Activated CD4-positive, alpha-beta T cell treated with anti-CD3 and anti-CD28 coated beads, Interleukin-2, Interleukin-4, amounts not matched to agents 100 ng/mL and 50 ng/mL, durations not matched to agents 16 hours and 8 hours (primary cell): ENCODE measurements around the gene KRTDAP.
"Not testable (repeated sequence)": the region's sequence is repeated elsewhere in the genome, so short reads cannot be mapped to it uniquely, and the experiment has no call there.

Source experiments
- DNase-seq: peaks from one replicate; pipeline ENCODE4 v3.0.0-alpha.2; 2020; ENCODE audit warnings: low spot score

Gene KRTDAP

GRCh38 chr19:35484252-35485036 is 5.8 kb downstream of the KRTDAP start:
- DNase-seq: no peak

DNA sequence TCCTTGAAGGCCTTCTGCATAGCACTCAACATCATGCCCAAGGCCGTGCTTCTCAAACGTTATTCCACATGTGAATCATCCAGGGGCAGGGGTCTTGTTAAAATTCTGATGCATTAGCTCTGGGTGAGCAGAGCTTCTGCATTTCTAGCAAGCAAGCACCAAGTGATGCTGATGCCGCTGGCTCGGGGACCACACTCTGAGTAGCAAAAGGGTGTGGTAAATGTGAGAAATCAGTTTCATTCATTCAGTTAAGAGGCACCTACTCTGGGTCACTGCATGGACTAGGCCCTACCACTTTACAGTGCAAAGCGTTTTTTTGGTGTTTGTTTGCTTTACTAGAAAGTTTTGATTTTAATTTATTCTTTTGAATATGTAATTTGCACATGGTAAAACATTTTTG is 7.2 kb downstream of the KRTDAP start:
- DNase-seq: no peak

GRCh38 chr19:35478794-35479677 is 11.2 kb downstream of the KRTDAP start:
- DNase-seq: no peak

DNA sequence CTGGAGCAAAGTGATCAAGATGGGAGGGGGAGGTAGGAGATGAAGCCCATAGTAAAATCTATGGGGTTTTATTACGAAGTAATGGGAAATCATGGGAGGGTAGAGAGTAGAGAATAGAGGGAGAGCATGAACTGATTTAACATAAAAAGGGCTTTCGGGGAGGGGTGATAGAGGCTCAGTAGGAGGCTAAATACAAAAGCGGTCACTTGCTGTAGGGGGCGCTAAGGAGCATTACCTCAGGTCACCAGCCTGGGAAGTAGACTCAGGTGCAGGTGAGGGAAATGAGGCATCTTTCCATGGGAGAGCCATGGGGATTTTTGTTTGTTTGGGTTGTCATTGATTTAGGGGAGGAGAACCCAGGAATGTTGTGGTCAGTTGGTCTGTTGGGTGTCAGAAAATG is 14.1 kb downstream of the KRTDAP start:
- DNase-seq: no peak

GRCh38 chr19:35474594-35474993 is 15.7 kb downstream of the KRTDAP start:
- DNase-seq: not testable (repeated sequence)

GRCh38 chr19:35474104-35474503 is 16.2 kb downstream of the KRTDAP start:
- DNase-seq: no peak

- DNase-seq: no peak
Observed at GRCh38 chr19:35471946-35472345, 18.3 kb downstream of the KRTDAP start.

DNA sequence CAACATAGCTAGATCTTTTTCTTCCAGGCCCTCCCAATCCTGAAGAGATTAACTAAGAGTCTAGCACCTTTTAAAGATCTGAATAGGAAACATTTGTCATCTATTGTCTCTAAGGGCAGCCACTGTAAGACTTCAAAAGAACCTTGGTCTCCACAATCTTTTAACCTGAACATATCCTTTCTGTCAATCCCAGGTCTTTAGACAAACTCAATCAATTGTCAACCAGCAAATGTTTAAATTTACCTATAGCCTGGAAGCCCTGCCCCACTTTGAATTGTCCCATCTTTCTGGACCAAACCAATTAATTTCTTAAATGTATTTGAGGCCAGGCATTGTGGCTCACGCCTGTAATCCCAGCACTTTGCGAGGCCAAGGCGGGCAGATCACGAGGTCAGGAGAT is 19.2 kb downstream of the KRTDAP start:
- not testable (repeated sequence) for DNase-seq

DNA sequence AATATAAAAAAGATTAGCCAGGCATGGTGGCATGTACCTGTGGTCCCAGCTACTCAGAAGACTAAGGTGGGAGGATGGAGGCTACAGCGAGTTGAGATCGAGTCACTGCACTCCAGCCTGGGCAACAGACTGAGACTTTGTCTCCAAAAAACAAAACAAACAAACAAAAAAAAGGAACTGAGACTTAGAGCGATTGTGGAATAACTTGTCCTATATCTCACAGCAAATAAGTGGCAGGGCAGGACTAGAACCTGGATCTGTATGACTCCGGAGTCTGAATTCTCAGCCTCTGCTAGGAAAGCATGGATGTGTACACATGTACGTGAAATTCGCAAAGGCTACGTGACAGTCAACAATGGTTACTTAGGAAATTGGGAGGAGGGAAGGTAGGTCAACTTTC is 20.1 kb downstream of the KRTDAP start:
- no peak for DNase-seq

DNA sequence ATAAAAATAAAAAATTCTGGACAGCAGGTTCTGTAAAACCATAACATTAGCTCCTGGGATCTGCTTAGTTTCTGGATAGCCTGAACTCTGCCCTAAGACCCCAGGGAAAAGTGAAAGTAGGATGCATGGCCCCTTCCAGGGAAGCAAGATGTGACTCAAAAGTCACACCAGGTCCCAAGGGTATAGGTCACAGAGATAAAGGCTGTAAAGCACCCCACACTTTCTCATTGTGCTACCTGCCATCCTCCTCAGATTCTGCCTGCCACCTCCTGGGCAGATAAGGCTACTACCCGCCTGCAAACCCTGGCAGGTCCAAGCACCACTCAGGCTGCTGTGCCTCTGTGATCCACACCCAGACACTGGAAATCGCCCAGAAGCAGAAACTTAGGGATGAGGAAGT is 21.6 kb downstream of the KRTDAP start:
- DNase-seq: peak; percentile 49

GRCh38 chr19:35466259-35466658 is 24.0 kb downstream of the KRTDAP start:
- DNase-seq: no peak

DNA sequence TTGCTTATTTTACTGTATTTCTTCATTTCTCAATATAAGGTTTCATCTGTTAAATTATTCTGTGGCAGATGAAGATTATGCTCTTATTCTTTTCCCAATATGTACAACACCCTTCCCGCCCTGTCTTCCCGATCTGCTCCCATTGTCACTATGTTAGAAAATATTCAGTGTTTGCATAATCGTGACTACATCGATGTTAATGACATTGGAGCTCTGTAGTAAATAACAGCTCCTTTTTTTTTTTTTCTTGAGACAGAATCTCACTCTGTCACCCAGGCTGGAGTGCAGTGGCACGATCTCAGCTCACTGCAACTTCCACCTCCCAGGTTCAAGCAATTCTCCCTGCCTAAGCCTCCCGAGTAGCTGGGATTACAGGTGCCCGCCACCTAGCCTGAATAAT is 27.3 kb downstream of the KRTDAP start:
- not testable (repeated sequence) for DNase-seq

- DNase-seq: peak; percentile 68
Observed at GRCh38 chr19:35462476-35462953, 27.7 kb downstream of the KRTDAP start.

DNA sequence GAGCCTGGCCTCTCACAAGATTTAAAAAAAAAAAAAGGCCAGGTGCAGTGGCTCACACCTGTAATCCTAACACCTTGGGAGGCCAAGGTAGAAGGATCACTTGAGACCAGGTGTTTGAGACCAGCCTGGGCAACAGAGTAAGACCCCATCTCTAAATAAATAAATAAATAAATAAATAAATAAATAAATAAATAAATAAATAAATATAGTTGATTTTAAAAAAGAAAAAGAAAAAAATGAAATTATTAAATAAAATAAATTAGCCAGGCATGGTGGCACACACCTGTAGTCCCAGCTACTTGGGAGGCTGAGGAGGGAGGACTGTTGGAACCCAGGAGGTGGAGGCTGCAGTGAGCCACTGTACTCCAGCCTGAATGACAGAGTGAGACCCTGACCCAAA is 28.5 kb downstream of the KRTDAP start:
- not testable (repeated sequence) for DNase-seq

DNA sequence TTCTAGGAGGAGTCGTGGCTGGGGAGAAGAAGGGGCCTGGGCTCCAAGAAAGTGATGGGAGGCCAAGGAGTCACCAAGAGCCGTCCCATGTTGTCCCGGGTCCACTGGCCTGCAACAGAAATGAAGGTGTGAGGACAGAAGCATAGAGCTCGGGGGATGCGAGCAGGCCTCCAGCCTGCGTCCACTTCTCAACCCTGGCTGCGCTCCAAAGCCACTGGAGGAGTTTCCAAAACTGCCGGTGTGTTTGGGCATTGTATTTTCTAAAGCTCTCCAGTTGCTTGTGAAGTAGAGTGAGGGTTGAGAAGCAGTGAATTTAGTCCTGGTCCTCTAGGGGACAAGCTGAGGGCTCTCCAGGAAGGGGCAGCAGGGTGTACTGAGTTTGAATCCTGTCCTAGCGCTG is 29.2 kb downstream of the KRTDAP start:
- DNase-seq: no peak

- DNase-seq: no peak
Observed at GRCh38 chr19:35460608-35461007, 29.7 kb downstream of the KRTDAP start.

DNA sequence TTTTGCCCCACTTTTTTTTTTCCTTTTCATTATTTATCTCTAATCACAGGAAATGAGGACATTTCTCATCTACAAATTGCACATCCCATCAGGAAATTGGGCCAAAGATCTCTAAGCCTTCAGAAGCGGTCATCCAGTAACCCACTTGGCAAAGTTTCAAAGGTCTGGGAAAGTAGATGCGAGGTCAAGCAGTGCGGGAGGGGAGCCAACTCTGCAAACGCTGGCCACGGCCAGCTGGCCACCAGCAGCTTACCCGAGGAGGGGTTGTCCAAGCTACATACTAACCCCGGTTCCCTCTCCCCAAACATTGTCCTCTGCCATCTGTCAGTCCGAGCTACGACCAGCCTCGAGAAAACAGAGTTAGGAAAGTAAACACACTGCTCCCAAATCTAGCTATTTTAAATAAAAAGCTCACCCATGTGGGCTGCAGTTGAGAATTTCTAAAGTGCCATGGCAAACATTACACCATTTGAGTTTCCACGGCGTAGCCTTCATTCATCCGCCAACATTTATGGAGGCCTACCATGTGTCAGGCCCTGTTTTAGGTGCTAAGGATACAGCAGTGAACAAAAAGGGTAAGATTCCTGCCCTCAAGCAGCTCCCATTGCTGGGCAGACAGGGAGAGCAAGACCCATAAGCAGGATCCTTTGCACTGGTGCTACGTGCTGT is 30.7 kb downstream of the KRTDAP start:
- DNase-seq: no peak

- DNase-seq: no peak
Observed at GRCh38 chr19:35458731-35459391, 31.4 kb downstream of the KRTDAP start.

GRCh38 chr19:35458192-35458591 is 32.1 kb downstream of the KRTDAP start:
- no peak for DNase-seq

DNA sequence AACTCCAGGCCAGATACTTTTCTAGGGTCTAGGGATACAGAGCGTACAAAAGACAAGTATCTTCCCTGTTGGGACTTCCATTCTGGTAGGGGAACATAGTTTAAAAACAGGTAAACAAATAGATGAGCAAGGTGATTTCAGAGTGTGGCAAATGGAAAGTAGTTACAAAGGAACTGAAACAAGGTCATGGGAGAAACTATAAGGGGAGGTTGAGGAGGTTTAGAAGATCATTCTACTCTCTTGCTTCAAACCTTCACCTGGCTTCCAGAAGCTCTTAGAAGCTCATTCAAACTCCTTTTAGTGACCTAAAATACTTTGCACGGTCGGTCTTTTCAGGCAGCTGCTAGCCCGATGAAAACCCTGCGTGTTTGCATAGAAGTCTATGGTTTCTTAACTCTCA is 33.1 kb downstream of the KRTDAP start:
- DNase-seq: no peak

- DNase-seq: no peak
Observed at GRCh38 chr19:35455616-35456201, 34.6 kb downstream of the KRTDAP start.

- DNase-seq: no peak
Observed at GRCh38 chr19:35454663-35455062, 35.6 kb downstream of the KRTDAP start.
